Fibroblast of gingiva (primary cell): ENCODE results near the gene BCL7C.
"Not testable (repeated sequence)": the region's sequence is repeated elsewhere in the genome, so short reads cannot be mapped to it uniquely, and the experiment has no call there.

ENCODE experiments used
- DNase-seq: peaks from one replicate; pipeline ENCODE4 v3.0.0-alpha.2; 2011; ENCODE audit warnings: low read depth

BCL7C gene

DNA sequence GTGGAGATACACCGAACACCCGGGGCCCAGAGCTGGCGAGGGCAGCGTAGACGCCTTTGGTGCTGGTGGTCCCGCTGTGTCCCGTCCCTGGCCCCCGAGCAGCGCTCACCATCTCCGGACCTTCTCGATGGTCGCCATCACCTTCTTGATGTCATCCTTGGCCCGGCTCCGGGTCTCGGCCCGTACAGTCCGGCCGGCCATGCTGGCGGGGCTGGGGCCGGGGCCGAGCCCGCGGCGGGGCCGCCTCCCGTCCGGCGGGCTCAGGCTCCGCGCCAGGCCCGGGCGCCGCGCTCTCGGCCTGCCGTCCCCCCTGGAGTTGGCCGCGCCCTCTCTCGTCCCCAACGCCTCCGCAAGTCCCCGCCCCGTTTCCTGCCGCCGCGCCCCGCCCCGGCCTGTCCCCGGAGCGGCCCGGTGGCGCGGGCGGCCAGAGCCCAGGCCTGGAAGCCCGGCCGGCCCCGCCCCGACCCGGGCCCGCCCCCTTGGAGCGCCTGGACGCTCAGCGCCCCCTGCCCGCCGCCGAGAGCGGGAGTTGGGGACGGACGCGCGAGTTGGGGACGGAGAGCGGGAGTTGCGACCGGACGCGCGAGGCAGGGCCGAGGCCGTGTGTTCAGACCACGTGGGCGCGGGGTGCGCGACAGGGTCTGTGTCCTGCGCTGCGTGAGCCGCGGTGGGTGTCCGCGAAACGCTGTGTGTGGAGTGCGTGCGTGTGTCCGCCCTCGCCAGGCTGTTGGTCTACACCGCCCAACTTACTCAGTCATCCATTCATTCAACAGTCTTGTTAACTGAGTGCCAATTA lies at the start of gene BCL7C:
BCL7C (minus strand) TSS at position 334 of the 796 bp plus-strand sequence; CDS start at position 201, 133 bp downstream.
- peak; percentile 92 for DNase-seq

DNA sequence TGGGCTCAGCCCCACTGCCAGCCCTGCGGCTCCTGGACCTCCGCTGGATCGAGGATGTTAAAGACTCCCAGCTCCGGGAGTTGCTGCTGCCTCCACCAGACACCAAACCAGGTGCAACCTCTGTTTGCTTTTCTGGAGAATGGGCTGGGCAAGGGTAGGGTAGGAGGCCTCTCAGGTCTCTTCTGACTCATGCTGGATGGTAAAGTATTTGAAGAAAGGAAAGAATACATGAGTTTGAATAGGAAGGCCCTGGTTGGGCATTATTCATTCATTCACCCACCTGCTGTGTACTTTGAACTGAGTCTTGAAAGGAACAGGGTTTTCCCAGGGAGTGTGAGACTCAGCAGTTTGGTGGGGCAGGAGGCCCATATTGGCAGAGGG lies 48.5 kb upstream of the BCL7C start:
- DNase-seq, result no peak

DNA sequence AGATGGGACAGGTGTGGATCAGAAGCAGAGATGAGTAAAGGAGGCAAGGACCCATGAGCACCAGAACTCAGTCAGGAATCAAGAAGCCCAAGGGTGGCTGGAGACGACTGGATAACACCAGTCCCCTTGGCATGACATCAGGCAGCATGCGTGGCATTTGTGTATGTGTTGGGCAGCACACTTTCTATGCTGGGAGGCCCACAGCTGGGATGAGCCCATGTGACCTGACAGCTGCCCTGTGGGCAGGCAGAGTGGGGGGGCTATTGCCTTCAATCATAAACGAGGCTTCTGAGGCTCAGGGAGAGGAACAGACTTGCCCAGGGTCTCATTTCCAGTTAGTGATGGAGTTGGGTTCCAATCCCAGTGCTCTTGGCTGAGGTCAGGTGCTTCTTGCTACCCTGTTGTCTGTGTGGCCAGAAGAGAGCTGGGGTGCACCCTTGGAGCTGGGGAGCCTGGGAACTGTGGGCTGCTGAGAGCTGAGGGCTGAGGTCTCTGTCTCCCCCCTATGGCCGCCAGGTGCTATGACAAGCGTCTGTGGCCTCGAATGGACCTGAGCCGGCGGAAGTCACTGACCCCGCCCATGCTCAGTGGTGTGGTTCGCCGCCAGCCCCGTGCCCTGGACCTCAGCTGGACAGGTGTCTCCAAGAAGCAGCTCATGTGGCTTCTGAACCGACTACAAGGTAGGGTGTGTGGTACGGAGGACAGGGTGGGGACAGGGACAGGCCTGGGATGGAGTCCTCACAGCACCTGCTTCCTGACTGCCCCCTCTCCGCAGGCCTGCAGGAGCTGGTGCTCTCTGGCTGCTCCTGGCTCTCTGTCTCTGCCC lies 47.9 kb upstream of the BCL7C start:
- DNase-seq, result peak; percentile 46

DNA sequence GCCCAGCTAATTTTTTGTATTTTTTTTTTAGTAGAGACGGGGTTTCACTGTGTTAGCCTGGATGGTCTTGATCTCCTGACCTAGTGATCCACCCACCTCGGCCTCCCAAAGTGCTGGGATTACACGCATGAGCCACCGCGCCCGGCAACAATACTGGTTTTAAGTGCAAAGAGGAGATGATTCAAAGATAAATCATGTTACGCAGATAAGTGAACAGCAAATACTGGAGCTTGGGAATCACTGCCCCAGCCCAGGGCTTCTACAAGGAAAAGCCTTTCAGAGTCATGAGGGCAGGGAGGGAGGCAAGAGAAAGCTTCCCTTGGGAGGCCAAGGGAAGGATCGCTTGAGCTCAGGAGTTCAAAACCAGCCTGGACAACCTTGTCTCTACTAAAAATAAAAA lies 45.7 kb upstream of the BCL7C start:
- not testable (repeated sequence) for DNase-seq

DNA sequence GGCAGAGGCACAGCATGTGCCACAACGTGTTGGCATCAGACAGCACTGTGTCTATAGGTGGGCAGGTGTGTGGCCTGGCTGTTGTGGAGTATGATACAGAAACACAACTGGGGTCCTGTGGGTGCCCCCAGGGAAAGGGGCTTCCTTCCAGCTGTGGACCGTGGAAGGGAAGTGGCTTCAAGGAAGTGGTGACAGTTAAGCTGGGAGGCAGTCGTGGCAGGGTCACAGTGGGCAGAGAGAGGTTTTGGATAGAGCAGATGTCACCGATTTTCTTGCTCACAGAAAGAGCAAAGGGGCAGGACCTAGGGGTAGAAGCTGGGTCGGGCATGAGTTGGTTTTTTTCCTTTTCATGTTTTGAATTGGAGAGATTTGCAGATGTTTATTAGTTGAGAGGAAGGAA lies 43.8 kb upstream of the BCL7C start:
- no peak for DNase-seq

DNA sequence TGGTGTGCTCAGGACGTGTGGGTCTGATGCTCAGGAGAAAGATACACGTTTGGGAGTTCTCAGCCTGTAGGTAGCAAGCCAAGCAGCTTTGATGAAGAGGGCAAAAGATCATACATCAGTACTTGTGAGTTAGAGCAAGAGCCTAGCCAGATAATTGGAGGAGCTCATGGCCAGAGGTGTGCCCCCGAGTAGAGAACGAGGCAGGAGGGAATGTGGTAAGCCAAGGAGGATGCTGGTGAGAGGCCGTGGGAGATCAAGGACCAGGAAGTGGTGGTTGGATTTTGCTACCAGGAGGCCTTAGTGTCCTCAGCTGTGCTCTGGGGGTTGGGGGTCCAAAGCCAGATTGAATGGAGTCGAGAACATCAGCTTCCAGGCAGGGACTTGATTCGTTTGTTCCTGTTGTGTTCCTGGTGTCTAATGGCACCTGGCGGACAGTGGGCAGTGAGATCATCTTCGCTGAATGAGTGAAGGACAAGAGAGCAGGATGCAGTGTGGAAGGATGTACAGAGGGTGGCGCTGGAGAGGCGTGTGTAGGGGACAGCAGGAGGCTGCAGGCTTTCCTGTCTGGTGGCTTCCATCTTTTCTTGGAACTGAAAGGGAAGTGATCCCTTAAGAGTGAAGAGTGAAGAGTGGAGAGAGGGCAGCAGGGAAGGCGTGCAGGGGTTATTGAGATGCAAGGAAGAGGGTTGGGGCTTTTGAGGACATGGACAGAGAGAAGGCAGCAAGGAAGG lies 41.1 kb upstream of the BCL7C start:
- peak; percentile 27 for DNase-seq

DNA sequence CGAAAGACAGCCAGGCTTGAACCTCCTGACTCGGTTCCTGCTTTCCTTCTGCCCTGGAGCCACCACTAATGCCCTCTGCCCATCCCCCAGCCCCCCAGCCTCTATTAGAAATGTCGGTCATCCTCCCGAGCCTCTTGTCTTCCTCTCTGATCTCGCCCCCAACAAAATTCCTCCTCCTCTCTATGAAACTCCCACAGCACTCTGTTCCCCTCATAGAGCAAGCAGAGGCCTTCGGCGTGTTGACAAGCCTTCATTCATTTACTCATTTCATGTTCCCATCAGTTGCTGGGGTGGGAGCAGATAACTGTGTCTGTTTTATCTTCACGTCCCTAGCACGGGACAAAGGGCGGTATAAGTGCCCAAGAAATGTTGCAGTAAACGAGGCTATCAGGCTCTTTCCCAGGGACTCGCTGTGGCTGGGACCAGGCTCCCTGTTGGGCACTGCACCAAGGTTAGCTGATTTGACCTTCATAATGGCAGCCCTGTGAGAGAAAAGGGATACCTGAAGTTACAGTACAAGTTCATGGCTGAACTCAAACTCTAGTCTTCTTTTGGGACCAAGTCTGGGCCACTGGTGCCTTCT lies 37.3 kb upstream of the BCL7C start:
- no peak for DNase-seq

DNA sequence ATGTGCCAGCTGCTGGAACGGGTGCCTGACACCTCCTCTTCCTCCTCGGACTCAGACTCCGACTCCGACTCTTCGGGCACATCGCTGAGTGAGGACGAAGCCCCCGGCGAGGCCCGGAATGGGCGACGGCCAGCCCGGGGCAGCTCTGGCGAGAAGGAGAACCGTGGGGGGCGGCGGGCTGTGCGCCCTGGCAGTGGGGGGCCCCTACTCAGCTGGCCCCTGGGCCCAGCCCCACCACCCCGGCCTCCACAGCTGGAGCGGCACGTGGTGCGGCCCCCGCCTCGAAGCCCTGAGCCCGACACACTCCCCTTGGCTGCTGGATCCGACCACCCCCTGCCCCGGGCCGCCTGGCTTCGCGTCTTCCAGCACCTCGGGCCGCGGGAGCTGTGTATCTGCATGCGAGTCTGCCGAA lies 36.3 kb upstream of the BCL7C start:
- DNase-seq, result no peak

DNA sequence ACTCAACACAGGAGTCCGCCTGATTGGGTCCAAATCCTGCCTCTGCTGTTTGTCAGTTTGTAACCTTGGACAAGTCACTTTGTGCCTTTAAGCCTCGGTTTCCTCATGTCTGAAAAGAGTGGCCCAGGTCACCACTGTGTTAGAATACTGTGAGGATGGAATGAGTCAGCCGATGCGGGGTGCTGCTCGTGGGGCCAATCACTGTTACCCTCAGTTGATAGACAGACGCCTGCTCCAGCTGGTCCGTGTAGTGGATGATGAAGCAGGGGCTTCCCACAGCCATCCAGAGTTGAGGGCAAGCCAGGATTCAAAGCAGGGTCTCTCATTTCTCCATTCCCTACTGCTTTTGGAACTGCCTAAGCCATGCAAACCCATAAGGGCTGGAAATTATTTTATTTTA lies 35.3 kb upstream of the BCL7C start:
- no peak for DNase-seq

DNA sequence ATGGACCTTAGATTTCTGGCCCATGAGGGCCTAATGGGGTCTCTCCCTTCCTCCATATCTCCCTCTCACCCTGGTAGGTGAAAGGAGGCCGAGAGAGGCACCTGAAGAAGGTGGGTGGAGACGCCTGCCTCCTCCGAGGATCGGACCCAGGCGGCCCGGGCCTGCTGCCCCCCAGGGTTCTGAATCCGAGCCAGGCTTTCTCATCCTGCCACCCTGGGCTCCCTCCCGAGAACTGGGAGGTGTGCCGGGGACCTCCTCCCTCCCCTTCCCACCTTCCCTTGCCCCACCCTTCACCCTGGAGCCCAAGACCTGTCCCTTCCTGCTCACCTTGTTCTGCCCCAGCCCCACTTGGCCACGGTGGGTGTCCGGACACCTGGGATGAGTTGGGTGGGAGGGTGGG lies 34.5 kb upstream of the BCL7C start:
- no peak for DNase-seq

DNA sequence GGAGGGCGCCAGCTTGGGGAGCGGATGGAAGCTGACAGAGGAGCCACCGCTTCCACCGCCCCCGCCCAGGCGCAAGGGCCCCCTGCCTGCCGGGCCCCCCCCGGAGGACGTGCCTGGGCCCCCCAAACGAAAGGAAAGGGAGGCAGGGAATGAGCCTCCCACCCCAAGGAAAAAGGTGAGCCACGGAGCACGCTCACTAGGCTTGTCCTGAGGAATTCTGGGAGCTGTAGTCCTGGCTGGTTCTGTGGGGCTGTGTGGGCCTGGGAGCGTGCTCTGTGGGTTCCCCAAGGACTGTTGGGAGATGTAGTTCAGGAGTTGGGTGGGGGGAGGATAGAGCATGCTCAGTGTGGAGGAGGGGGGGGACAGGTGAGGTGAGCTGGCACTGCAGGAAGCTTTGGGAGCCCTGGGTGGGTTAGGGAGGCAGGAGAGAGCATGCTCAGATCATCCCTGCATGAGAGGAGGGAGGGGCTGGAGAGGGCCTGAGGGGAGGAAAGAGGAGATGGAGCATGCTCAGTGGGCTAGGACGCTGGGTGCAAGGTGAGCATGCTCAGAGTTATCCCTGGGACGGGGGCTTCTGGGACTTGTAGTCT lies 34.0 kb upstream of the BCL7C start:
- no peak for DNase-seq

DNA sequence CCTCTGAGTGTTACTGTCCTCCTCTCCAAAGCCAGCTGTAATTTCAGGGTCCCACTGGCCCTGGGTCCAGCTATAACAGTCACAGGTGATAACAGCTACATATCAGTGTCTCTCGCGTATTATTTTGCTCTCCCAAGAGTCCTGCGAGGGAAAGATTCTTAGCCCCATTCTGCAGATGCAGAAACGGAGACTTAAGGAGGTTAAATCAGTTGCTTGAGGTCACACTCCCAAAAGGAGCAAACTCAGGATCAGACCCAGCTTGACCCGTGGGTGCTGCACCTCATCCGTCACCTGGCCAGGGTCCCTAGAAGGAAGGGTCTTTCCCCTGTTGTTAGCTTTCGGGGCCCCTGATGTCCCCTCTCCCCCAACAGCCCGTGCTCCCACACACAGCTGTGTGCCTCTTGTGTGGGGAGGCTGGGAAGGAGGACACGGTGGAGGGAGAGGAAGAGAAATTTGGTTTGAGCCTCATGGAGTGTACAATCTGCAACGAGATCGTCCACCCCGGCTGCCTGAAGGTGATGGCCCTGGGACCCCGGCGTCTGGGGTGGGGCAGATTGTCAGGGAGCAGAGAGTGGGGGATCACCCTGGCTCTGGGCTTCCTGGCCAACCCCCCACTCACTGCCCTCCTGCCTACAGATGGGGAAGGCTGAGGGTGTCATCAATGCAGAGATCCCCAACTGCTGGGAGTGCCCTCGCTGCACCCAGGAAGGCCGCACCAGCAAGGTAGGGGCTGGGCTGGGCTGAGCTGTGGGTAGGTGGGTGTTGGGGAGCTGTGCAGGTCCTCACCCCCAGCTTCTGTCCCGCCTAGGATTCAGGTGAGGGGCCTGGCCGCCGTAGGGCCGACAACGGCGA lies 33.3 kb upstream of the BCL7C start:
- no peak for DNase-seq

DNA sequence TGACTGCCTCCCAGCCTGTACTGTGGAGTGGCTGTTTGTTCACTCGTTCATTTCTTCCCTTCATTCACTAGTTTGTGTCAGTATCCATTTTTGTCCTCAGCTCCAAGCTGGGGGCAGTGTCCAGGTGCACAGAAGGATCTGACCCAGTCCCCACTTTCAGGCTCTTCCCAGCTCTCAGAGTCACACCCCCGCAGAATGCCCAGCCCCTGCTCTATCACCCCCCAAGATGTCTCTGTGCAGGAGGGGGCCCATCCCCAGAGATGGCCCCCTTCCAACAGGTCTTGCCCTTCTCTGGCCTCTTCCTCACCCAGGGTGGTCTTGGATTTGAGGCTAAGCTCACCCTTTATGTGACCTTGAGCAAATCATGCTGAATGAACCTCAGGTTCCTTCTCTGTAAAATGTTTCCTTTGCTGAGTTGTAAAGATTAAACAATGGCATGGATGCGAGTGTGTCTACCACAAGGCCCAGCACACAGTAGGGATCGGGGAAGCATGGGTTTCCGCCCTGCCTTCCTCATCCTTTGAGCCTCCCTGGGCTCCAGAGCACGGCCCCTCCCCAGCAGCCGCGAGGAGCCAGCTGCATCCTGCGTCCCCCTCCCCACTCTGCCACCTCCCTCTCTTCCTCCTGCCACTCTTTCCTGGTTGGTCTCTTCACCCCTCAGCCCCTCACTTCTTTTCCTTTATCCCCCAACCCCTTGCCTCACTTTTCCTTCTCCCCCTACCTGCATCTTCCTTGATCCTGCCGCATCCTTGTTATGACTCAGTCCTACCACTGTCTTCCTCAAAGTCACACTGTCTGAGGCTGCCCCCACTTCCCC lies 32.3 kb upstream of the BCL7C start:
- no peak for DNase-seq

DNA sequence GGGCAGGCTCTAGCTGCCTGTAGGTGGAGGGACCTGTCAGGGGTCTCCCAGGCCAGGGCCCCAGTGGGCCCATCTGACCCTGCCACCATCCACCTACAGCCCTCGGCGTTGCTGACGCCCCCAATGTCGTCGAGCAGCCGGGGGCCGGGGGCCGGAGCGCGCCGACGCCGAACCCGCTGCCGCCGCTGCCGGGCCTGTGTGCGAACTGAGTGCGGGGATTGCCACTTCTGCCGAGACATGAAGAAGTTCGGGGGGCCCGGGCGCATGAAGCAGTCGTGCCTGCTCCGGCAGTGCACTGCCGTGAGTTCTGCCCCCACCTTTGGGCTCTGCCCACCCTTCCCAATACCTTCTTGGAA lies 31.7 kb upstream of the BCL7C start:
- DNase-seq, result no peak

DNA sequence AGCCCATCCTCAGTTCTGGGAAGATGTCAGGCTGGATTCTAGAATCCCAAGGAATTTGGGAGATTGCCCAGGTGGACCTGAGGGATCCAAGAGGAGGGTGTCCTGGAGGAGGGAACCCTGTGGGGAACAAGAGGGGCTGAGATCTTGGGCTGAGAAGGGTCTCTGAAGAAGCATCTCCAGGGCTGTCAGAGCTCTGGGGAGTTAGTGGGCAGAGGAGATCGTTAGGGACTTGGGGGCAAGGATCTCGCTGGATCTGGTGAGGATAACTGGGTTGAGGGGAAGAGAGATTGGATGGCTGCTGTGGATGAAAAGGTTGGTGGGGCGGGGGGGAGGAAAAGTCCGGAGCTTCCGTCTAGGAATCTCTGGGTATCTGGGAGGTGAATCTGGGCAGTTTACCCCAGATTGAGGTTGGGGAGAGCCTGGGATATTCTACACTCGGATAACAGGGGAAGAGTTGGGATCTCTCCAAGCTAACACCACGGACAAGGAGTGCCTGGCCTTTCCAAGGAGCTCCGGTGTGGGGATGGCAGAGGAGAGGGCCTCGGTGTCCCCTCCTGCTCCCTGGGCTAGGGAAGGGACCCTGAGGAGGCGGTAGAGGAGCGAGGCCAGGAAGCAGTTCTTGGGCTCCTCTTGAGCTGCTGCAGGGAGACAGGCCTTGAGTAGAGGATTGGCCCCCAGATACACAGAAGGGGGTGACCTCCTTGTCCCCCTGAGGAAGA lies 31.2 kb upstream of the BCL7C start:
- DNase-seq, result no peak

DNA sequence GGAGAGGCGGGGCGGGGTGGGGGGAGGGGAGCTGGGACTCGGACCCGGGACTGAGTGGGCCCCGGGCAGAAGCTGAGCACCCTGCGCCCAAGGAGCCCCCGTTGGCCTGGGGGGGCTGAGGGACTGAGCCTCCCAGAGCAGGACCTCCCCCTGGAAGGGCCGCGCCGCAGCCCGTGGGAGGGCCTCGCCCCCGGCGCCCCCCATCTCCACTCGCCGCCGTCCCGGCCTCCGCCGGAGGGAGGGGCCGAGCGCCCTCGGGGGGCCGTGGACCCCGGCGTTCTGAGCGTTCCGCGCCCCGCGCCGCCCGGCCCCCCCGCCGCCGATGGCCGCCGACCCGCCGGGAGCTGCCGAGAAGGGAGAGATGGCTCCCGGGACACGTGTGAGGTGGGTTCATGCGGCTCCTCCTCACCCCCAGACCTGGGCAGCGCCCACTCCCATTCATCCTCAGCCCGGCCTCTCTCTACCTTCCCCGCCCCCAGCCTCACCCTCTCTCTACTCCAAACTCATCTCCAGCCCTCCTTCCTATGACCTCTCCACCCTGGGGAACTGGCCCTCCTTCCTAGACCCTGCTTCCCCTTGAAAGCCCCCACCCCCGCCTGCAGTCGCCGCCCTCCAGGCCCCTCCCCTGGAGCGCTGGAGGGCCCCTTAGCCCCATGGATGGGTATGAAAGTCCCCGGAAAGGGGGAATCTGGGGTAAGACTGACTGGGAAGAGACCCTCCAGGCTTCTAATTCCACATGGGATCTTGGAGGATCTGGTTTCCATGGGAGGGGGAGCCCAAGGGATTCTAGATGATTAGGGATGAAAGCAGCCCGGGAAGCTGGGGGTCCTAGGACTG lies 30.4 kb upstream of the BCL7C start:
- DNase-seq, result no peak

DNA sequence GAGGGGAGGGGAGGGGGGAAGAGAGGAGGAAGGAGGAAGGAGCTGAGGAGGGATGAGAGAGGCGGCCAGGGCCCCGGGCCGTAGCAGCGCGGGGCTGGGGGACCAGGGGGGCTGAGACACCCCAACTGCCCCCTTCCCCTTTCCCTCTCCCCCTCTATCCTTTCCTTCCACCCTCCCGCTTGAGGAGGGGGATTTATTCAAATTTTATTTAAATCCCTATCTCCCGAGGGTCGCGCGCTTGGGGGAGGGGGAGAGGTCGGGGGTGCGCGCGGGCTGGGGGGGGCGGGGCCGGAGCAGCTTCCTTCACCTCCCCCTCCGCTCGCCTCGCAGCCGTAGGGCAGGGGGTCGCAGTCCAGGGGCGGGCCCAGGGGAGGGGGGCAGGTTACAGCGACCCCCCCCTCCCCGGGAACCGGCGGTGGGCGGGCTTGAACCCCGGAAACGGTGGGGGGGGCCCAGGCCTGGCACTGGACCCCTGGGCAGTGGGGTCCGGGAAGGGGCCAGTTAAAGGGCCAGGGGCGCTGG lies 29.7 kb upstream of the BCL7C start, which contains the start of gene FBXL19:
FBXL19 (plus strand) TSS at position 19 of the 522 bp plus-strand sequence. CDS start 2,183 bp downstream, outside the sequence.
- no peak for DNase-seq

DNA sequence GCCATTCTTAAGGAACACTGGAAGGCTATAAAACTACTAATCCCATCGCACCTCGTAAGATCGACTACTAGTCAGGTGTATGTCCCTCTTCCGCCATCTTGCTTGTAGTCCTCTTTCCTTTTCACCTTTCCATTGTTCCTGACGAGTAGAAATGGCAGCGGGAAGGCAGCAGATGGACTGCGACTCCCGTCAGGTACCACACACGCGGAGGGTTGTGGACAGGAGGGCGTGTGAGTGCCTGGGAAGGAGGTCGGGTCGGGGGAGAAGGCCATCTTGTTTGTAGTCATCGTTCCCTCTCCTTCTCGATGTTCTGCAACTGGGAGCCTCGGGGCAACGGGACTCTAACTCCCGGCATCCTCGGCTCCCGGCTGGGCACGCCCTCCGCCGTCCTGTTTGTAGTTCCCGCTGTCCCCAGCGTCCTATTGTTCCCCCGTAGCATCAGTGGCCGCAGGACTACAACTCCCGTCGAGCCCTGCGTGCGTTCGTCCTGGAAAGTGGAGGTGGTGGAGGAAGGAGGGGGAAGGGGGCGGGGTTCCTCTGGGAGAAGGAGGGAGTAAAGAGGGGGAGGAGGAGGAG lies 29.2 kb upstream of the BCL7C start:
- peak; percentile 100 for DNase-seq
